Stimulated activated CD8-positive, alpha-beta memory T cell treated with anti-CD3 and anti-CD28 coated beads, Interleukin-2, amount 100 ng/mL, for 1 hour (primary cell): ENCODE data around the gene ANGPTL4.

ENCODE experiments used
- DNase-seq, 2 donors: peaks; one replicate each; pipeline ENCODE4 v3.0.0-alpha.2; 2020; ENCODE audit warnings: low read depth in 2 of 2

ANGPTL4 gene

DNA sequence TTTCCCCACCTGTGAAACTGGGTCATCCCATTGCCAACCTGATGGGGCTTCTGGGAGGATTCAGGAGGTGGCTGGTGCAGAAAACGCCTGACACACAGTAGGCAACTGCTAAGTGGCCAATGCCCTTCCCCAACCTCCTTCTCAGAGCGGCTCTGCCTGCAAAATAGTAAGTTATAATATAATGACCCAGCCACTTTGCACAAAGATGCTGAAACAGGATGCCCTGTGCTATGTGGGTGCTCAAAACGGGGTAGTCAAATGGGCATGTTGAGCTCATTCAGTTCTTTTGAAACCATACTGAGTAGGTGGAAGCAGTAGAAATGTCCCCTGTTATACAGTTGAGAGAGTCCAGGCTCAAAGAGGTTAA lies 49.7 kb downstream of the ANGPTL4 start:
- no peak for DNase-seq

DNA sequence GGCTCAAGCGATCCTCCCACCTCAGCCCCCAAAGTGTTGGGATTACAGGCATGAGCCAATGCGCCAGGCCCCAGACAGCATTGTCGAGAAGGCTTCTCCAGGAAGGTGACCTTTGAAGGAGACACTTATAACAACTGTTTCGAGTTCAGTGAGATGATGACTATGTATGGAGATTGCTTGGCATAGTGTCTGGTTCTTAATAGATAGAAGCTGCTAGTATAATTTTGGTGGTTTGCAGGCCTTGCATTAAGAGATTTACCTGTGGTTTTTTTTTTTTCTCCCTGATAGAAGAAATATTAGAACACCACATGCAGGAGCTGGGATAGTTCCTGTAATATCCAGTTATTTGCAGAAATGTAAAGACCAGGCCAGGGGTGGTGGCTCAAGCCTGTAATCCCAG lies 52.8 kb downstream of the ANGPTL4 start:
- DNase-seq, result no peak

DNA sequence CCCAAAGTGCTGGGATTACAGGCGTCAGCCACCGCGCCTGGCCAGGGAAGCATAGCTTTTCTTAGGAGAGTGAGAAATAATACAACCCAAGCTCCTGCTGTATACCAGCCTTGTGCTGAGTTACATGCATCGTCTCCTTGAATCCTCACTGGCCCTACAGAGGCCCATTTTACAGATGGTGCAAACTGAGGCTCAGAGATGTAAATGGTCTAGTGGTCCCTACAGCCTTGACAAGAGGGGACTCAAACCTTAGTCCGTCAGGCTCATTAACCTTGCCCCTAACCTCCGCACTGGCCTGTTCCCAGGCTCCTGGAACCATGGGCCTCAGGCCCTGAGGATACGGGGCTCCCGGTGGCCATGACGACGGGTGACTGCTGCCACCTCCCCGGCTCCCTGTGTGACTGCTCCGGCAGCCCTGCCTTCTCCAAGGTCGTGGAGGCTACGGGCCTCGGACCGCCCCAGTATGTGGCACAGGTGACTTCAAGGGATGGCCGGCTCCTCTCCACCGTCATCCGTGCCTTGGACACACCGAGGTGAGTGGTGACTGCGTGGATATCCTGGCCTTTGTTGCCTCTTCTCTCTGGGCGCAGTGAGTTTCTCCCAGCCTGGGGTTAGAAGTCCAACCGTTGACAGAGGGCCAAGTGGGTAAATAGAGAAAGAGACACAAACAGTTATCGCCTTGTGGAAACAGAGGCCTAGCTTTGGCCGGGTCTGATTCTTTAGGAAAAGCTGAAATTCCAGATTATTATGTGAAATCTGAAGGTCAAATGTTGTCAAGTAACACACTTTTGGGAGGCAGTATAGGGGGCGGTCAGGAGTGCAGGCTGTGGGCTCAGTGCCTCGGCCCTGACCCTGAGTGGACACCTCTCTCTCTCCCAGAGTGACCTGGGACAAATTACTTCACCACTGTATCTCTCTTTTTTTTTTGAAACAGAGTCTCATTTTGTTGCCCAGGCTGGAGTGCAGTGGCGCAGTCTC lies 57.8 kb downstream of the ANGPTL4 start:
- no peak for DNase-seq

DNA sequence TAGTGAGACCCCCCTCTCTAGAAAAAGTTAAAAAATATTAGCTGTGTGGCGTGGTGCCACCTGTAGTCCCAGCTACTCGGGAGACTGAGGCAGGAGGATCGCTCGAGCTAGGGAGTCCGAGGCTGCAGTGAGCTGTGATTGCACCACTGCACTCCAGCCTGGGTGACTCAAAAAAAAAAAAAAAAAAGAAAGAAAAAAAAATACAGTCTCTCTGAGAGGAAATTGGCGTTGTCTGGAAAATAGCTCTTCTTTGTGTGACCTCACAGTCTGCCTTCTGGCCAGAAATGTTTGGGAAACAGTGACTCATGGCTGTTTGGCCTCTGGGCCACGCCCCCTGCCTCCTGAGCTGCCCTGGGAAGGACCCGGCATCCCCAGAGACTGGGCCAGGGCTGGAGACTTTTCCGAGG lies 59.9 kb downstream of the ANGPTL4 start:
- DNase-seq, result no peak
